Fibroblast of lung (primary cell): ENCODE results near the gene OR2T5. TPM values are rescaled to one million over a fixed set of nuclear protein-coding genes. Genes with fewer than 3 reads are reported as not detected.
"Not testable (repeated sequence)": the region's sequence is repeated elsewhere in the genome, so short reads cannot be mapped to it uniquely, and the experiment has no call there.

Experiments
- DNase-seq, 2 donors: peaks; one replicate each; pipeline versions ENCODE4 v3.0.0 to v3.0.0-alpha.2; 2010; ENCODE audit warnings: low read depth in 2 of 2
- H2AFZ ChIP-seq: 2 replicates; pipeline ENCODE4 v1.5.1; 2012; ENCODE audit warnings: low read length, control low read depth, inconsistent platforms
- H3K27ac ChIP-seq: 2 replicates; pipeline ENCODE4 v1.5.1; 2011; ENCODE audit warnings: low read length, control low read depth; ENCODE audit not compliant: insufficient read depth
- H3K27me3 ChIP-seq: 2 replicates; pipeline ENCODE4 v1.5.1; 2011; ENCODE audit warnings: mild to moderate bottlenecking, low read length; ENCODE audit not compliant: control insufficient read depth, insufficient read depth
- H3K36me3 ChIP-seq: 2 replicates; pipeline ENCODE4 v1.5.1; 2011; ENCODE audit warnings: low read length; ENCODE audit not compliant: control insufficient read depth, insufficient read depth
- H3K4me1 ChIP-seq: 2 replicates; pipeline ENCODE4 v1.5.1; 2011; ENCODE audit warnings: low read length; ENCODE audit not compliant: control insufficient read depth, insufficient read depth; ENCODE audit errors: extremely low read depth
- H3K4me2 ChIP-seq: 2 replicates; pipeline ENCODE4 v1.5.1; 2011; ENCODE audit warnings: low read length, control low read depth; ENCODE audit not compliant: insufficient read depth; ENCODE audit errors: extremely low read depth
- H3K4me3 ChIP-seq, 4 experiments: fragments of 200-600 bp in 1 of 4; sonication (generic) in 1 of 4; replicated peaks in 1 of 4; 2 replicates each; pipeline ENCODE4 v1.5.1; 2011 to 2016; ENCODE audit warnings: low read length in 4 of 4, low read depth in 3 of 4, mild to moderate bottlenecking in 3 of 4, control low read depth in 2 of 4, inconsistent platforms in 1 of 4, mixed read lengths in 1 of 4; ENCODE audit not compliant: insufficient read depth in 1 of 4; ENCODE audit errors: control extremely low read depth in 1 of 4
- H3K79me2 ChIP-seq: 2 replicates; pipeline ENCODE4 v1.5.1; 2012; ENCODE audit warnings: mild to moderate bottlenecking, low read length, inconsistent platforms; ENCODE audit not compliant: control insufficient read depth, insufficient read depth
- H3K9ac ChIP-seq: 2 replicates; pipeline ENCODE4 v1.5.1; 2011; ENCODE audit warnings: mild to moderate bottlenecking, low read length, control low read depth; ENCODE audit not compliant: insufficient read depth
- H3K9me3 ChIP-seq: 2 replicates; pipeline ENCODE4 v1.5.1; 2012; ENCODE audit warnings: low read depth, low read length; ENCODE audit not compliant: control insufficient read depth, insufficient read depth
- H4K20me1 ChIP-seq: 2 replicates; pipeline ENCODE4 v1.5.1; 2011; ENCODE audit warnings: low read length; ENCODE audit not compliant: control insufficient read depth, insufficient read depth; ENCODE audit errors: extremely low read depth
- EZH2 ChIP-seq: IDR thresholded peaks from 2 replicates; pipeline ENCODE4 v1.5.1; 2012; ENCODE audit warnings: low read length, control low read depth, mild to moderate bottlenecking; ENCODE audit errors: missing control alignments
- polyA plus RNA-seq, 2 donors: library from polyadenylated mRNA; depleted of rRNA in 1 of 2; stranded (reverse) in 1 of 2; unstranded in 1 of 2; fragments of >200 nt; gene quantifications; 2 replicates each; pipeline ENCODE4 v1.2.1, GENCODE V29; 2011 to 2012; ENCODE audit warnings: missing spikeins in 1 of 2
- total RNA-seq: library from RNA; depleted of rRNA; stranded (reverse); fragments of >200 nt; gene quantifications from 2 replicates; pipeline ENCODE4 v1.2.1, GENCODE V29; 2014
- TF ChIP-seq, protein P1 (sequence below), 2 donors: IDR thresholded peaks in 1 of 2; conservative IDR thresholded peaks in 1 of 2; 1 replicate in 1 of 2; 2 replicates in 1 of 2; pipeline ENCODE4 v1.5.1; 2011 to 2012; ENCODE audit warnings: low read length in 2 of 2, control low read depth in 1 of 2, inconsistent platforms in 1 of 2, low read depth in 1 of 2, mild to moderate bottlenecking in 1 of 2

OR2T5 gene
- total and polyA plus RNA-seq, 2 donors (not counting 1 experiment from before 2014, with no cell fraction given) = not detected

DNA sequence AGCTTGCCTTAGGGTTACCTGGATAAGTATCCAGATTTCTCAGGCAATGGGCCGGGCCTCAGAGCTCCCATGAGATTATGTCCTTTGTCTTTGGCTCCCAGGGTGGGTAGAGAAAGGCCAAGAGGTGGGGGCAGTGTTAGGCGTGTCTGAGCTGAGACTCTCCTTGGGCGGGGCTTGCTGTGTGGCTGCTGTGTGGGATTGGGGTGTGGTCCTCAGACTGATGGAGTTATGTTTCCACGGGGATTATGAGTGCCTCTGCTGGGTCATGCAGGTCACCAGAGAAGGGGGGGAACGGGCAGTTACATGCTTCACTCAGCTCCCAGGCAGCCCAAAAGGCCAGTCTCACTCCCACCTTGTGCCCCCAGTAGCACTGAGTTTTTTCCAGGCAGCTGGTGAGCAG, 8.3 kb downstream of the OR2T5 start:
- H3K9ac ChIP-seq, H3K9me3 ChIP-seq, H3K4me2 ChIP-seq, H3K4me1 ChIP-seq, DNase-seq, H3K36me3 ChIP-seq, H3K4me3 ChIP-seq, H3K27ac ChIP-seq, H3K27me3 ChIP-seq, H4K20me1 ChIP-seq, H2AFZ ChIP-seq, H3K79me2 ChIP-seq: not testable (repeated sequence)

DNA sequence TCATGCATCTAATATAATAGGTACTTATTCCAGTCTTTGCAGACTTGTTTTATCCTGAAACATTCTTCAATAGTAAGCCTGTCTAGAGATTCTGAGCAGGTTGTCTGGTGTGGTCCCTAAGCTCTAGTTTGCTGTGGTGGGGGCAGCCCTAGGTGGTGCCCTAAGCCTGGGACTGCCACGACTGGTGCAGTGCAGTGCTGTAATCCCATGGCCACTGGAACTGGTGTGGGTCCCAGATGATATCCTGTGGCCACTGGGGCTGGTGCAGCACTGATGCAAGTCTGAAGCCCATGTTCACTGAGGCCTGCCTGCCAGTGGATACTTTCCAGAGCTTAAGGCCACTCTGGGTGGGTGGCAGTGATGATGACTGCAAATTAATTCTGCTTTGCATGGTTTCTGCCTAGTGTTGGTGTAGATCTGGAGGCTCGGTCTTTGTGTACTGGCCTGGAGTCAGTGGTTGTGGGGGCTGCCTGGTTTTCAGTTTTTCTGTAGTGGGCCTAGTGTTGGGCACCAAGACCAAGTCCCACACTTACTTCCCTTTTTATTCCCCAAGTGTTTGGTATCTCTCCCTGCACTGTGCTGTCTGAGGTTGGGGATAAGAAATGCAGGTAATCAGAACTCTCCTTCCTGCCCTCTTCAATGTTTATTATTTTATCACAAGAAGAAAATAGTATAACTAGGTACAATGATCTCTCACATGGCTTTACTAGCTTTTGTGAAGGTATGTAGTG, 12.1 kb downstream of the OR2T5 start:
- not testable (repeated sequence) for H3K4me2 ChIP-seq

DNA sequence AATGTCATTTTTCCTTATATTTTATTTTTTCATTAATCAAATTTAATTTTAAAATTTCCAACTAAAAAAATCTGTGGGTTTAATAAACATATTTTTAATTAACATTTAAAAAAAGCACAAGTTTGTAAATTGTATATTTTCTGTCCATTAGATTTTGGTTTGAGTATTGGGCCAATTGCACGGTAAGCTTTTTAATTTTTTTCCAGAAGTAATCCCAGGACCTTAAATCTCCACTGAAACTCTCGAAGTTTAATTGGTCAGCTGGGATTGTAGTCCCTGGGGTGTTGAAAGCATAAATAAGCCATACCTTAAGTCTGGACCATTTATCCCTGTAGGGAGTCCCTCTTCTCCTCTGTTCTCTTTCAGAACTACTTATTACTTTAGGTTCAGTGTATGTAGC, 19.4 kb downstream of the OR2T5 start, which contains the start of gene OR2G6:
Gene OR2G6 (plus strand): TSS at position 301 of the 400 bp plus-strand sequence. CDS start 13,574 bp downstream, outside the sequence.
- not testable (repeated sequence) for H3K4me3 ChIP-seq, H3K9me3 ChIP-seq, H2AFZ ChIP-seq

More for the DNA sequence above, 12.1 kb downstream of the OR2T5 start:
- not testable (repeated sequence) for H3K4me3 ChIP-seq, H3K27ac ChIP-seq, DNase-seq, H3K9me3 ChIP-seq, H2AFZ ChIP-seq, H3K36me3 ChIP-seq, H3K4me1 ChIP-seq, H4K20me1 ChIP-seq, H3K9ac ChIP-seq, H3K79me2 ChIP-seq, H3K27me3 ChIP-seq

DNA sequence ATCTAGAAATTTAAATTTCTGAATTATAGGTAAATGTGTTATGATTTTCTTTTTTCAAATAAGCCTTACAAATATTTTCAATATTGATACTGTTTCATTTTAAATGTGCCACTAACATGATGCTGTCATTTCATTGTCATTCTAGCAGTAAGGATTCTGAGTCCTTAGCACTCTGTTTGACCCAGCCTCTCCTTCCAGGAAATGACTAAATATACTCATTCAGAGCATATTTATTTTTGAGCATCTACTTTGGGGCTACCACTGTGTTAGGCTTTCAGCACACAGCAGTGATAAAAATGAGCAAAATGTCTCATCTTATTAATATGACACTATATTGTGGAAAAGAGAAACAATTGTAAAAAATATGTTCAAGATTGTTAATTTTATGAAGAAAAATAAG, 21.8 kb downstream of the OR2T5 start:
- not testable (repeated sequence) for H3K27ac ChIP-seq, H3K4me3 ChIP-seq, H3K79me2 ChIP-seq, H4K20me1 ChIP-seq, H3K9me3 ChIP-seq, H3K9ac ChIP-seq, DNase-seq, H3K27me3 ChIP-seq, H3K4me1 ChIP-seq, H3K4me2 ChIP-seq, H2AFZ ChIP-seq, H3K36me3 ChIP-seq

More for the DNA sequence above, 19.4 kb downstream of the OR2T5 start, which contains the start of gene OR2G6:
- H3K4me1 ChIP-seq, H3K27me3 ChIP-seq, H3K36me3 ChIP-seq, H3K4me2 ChIP-seq, DNase-seq, H4K20me1 ChIP-seq, H3K9ac ChIP-seq, H3K79me2 ChIP-seq, H3K27ac ChIP-seq: not testable (repeated sequence)

DNA sequence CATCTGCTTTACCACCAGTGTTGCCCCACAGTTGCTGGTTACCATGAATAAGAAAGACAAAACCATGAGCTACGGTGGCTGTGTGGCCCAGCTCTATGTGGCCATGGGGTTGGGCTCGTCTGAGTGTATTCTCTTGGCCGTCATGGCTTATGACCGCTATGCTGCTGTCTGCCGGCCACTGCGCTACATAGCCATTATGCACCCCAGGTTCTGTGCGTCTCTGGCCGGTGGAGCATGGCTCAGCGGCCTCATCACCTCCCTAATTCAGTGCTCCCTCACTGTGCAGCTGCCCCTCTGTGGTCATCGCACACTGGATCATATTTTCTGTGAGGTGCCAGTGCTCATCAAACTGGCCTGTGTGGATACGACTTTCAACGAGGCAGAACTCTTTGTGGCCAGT, 33.5 kb downstream of the OR2T5 start:
- Histone ChIP-seq H3K9me3 (no peaks in the 10 kb centered on the region), H3K36me3 (no peaks in the 10 kb centered on the region), H3K9ac (no peak overlapping the region), H3K79me2 (no peaks in the 10 kb centered on the region), H3K27me3 (no peaks in the 10 kb centered on the region), H3K4me2 (no peak overlapping the region), H3K4me1 (no peaks in the 10 kb centered on the region), H2AFZ (no peak overlapping the region), H4K20me1 (no peaks in the 10 kb centered on the region), H3K27ac (no peak overlapping the region), H3K4me3 (no peak overlapping the region)
- DNase-seq = no peak
- TF ChIP-seq, protein P1, sequence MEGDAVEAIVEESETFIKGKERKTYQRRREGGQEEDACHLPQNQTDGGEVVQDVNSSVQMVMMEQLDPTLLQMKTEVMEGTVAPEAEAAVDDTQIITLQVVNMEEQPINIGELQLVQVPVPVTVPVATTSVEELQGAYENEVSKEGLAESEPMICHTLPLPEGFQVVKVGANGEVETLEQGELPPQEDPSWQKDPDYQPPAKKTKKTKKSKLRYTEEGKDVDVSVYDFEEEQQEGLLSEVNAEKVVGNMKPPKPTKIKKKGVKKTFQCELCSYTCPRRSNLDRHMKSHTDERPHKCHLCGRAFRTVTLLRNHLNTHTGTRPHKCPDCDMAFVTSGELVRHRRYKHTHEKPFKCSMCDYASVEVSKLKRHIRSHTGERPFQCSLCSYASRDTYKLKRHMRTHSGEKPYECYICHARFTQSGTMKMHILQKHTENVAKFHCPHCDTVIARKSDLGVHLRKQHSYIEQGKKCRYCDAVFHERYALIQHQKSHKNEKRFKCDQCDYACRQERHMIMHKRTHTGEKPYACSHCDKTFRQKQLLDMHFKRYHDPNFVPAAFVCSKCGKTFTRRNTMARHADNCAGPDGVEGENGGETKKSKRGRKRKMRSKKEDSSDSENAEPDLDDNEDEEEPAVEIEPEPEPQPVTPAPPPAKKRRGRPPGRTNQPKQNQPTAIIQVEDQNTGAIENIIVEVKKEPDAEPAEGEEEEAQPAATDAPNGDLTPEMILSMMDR (conservative IDR thresholded peaks at IDR 0.05 in 1 of 2, IDR thresholded peaks at IDR 0.05 in 1 of 2; ENCODE audit: low read depth in 1 of 2, low read length in 2 of 2) = no peak
- no peak for TF ChIP-seq EZH2

DNA sequence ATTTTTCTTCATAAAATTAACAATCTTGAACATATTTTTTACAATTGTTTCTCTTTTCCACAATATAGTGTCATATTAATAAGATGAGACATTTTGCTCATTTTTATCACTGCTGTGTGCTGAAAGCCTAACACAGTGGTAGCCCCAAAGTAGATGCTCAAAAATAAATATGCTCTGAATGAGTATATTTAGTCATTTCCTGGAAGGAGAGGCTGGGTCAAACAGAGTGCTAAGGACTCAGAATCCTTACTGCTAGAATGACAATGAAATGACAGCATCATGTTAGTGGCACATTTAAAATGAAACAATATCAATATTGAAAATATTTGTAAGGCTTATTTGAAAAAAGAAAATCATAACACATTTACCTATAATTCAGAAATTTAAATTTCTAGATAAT, 49.1 kb downstream of the OR2T5 start:
- not testable (repeated sequence) for H3K9me3 ChIP-seq, H3K4me1 ChIP-seq, DNase-seq, H3K36me3 ChIP-seq, H4K20me1 ChIP-seq, H3K4me3 ChIP-seq, H3K27me3 ChIP-seq, H3K79me2 ChIP-seq, H3K9ac ChIP-seq, H3K27ac ChIP-seq, H3K4me2 ChIP-seq, H2AFZ ChIP-seq
